Jurkat, Clone E6-1 (cell line): ENCODE data around the gene IGF1R.

Experiments used
- DNase-seq: peaks from one replicate; pipeline ENCODE4 v3.0.0-alpha.2; 2011; ENCODE audit warnings: low read depth, low spot score
- H3K4me3 ChIP-seq: 2 replicates; pipeline ENCODE4 v1.5.1; 2011; ENCODE audit warnings: mild to moderate bottlenecking, low read length, control low read depth, moderate library complexity

IGF1R gene

DNA sequence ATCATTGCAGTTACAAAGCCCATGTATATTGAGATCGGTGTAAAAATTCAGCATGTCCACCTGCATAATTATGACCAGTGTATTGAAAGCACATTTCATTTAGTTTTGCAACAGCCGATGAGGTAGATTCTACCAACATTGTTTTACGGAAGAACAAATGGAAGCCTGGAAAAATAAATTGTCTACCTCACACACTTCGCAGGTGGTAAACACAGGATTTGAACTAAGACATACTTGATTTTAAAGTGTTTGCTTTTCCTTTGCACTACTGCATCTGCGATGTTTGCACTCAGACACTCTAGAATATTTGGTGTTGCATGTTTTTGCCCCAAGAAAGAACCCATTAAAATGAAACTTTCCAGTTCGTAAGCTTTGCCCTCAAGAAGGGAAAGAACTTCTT, 210.8 kb downstream of the IGF1R start:
- H3K4me3 ChIP-seq, result no peak overlapping the region

GRCh38 chr15:98860281-98861041, 212.1 kb downstream of the IGF1R start:
- peak; percentile 37 for DNase-seq
- H3K4me3 ChIP-seq, result no peak overlapping the region

More for the DNA sequence above, 210.8 kb downstream of the IGF1R start:
- DNase-seq, result no peak

DNA sequence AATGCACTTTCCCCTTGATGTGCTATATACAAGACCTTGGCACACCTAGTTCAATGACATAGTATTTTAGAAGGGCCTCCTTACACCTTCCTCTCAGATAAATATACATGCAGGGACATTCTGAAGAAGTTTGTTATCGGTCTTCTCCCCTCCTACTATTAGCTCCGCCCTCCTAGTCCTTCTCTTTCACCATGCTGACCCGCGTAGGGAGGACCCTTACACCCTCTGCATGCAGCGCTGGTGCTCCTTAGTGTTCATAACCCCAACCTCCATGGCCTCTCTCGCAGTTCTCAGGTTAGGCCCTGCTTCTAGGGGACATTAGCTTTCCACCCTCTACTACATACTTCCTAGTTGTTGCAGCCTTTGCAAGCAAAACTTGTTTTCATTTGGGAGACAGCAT, 212.8 kb downstream of the IGF1R start:
- H3K4me3 ChIP-seq, result no peak overlapping the region

GRCh38 chr15:98863983-98864382, 215.6 kb downstream of the IGF1R start:
- no peak overlapping the region for H3K4me3 ChIP-seq
- DNase-seq, result no peak

More for the DNA sequence above, 212.8 kb downstream of the IGF1R start:
- DNase-seq, result no peak

GRCh38 chr15:98865397-98866339, 217.3 kb downstream of the IGF1R start:
- H3K4me3 ChIP-seq, result peak overlapping the region; percentile 72
- DNase-seq, result peak; percentile 71

DNA sequence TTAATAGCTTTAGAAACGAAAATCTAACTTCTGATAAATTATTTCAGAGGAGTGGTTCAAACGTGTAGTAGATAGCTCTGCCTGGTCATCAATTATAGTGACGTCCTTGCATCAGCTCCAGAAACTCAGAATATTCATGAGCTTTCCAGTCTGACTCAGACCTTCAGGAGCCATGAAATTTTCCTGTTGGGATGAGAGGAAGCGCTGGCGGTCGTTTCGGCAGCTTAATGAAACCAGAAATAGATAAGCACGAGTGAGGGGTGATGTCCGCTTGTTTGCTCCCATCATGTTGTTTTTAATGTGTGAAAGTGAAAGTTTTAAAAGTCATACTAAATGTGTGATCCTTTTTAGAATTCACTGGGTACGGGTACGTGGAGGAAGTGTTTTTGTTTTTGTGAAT, 218.2 kb downstream of the IGF1R start:
- DNase-seq, result no peak
- H3K4me3 ChIP-seq, result peak overlapping the region; percentile 72

DNA sequence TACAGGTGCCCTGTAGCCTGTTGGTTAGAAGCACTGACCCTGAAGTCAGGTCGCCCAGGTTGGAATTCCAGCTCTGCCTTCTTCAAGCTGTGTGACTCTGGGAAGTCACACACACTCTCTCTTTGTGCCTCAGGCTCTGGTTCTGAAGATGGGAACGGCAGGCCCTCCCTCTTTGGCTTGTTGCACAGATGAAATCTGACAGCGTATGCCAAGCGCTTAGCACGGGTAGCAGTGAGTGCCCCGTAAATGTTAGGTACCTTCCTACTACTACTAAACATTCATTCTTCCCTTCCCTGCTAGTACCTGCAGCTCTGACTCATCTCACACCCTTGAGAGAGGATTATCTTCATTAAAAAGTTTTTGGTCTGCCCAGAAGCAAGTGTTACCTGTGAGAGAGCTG, 220.2 kb downstream of the IGF1R start:
- H3K4me3 ChIP-seq, result no peak overlapping the region
- DNase-seq, result no peak

- no peak for DNase-seq
- H3K4me3 ChIP-seq, result no peak overlapping the region
Measured at GRCh38 chr15:98870788-98871187, 222.4 kb downstream of the IGF1R start.

GRCh38 chr15:98872774-98873173, 224.4 kb downstream of the IGF1R start:
- H3K4me3 ChIP-seq, result no peak overlapping the region

GRCh38 chr15:98873441-98874218, 225.3 kb downstream of the IGF1R start:
- DNase-seq, result no peak
- H3K4me3 ChIP-seq, result no peak overlapping the region

More at GRCh38 chr15:98872774-98873173, 224.4 kb downstream of the IGF1R start:
- DNase-seq, result no peak

DNA sequence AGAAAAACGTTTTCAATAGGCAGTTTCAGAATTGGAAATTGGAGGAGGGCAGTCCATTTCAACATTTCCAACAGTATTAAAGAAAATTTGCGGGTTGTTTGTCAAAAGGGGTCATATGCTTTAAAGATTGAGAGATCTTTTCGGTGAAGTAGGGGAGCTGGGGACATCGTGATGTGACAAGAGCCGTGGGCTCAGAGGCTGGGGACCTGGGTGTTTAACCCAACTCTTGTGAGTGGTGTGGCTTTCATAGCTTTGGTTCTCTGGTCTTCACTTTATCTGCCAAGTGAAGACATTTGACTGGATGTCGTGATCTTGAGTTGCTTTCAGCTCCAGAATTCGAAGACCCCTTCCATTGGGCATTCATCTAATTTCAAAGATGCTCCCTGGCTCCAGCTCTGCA, 226.0 kb downstream of the IGF1R start:
- DNase-seq, result no peak
- no peak overlapping the region for H3K4me3 ChIP-seq

GRCh38 chr15:98874773-98875172, 226.4 kb downstream of the IGF1R start:
- DNase-seq, result no peak
- no peak overlapping the region for H3K4me3 ChIP-seq

DNA sequence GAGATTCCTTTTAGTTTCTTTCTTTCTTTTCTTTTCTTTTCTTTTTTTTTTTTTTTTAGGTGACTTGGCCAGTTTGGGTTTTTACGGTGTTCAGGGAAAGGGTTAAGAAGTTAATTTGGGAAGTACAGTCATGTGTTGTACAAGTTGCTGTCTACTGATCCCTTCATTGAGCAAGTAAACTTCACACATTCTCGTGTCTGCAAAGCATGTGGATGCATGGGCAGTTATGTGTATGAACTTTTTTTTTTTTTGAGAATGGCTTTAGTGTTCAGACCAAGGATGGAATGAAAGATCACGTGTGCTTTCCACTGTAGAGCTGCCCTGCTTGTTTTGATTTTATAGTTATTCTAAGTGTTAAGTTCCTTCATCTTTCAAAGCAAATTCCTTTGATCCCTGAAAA, 227.0 kb downstream of the IGF1R start:
- H3K4me3 ChIP-seq, result no peak overlapping the region
- DNase-seq, result no peak

DNA sequence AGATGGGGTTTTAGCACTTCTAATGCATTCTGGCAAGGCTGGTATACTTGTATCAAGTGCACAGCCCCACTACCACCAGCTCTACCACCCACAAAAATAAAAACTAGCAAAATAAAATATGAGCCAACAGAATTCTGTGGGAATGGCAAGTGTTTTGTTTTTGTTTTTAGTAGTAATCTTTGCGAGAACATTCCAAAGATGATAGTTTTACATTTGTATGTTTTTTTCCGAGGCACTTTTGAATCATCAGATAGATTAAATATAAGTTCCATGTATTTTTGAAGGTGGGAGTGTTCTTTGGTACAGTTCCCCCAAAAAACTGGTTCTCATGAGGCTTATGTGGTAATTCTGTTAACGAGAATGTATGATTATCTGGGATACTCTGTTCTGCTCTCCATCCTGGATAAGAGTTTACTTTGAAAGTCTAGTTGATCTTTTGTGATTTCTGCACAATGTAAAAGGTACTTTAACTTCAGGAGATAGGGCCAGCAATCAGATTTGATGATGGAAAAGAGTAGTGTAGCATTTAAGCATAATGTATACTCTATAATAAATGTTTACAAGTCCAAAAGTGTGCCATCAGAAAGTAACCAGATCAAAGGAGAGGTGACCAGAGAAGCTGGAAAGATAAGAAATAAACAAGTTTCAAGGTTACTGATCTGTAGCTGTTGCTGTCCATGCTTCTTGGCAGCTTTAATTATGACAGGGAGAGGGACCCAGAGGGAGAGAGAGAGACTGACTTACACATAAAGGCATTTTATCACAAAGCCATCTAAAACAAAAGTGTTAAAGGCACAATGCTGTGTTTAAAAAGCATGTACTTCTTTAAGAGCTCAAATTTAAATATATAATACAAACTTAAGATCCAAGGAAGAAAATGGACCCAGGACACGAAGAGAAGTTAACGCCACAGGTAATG, 228.4 kb downstream of the IGF1R start:
- DNase-seq, result no peak
- no peak overlapping the region for H3K4me3 ChIP-seq

DNA sequence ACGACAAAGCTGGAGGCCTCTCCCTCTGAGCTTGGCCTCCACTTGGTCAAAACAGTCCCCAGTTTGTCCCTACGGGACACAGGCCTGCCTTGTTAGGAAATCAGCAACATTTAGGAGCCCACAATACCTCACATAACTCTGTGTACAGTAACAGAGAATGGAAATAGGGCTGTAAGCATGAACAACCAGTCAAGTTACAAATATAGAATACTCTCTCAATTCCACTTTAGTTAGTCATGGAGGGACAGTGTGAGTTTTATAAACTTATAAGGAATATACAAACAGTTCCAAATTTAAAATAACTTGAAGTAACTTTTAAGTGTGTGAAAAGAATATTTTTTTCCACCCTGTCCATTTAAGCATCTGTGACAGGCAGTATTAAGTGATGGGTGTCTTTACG, 229.8 kb downstream of the IGF1R start:
- DNase-seq, result no peak
- H3K4me3 ChIP-seq, result no peak overlapping the region

GRCh38 chr15:98878862-98879261, 230.5 kb downstream of the IGF1R start:
- H3K4me3 ChIP-seq, result no peak overlapping the region
- no peak for DNase-seq

DNA sequence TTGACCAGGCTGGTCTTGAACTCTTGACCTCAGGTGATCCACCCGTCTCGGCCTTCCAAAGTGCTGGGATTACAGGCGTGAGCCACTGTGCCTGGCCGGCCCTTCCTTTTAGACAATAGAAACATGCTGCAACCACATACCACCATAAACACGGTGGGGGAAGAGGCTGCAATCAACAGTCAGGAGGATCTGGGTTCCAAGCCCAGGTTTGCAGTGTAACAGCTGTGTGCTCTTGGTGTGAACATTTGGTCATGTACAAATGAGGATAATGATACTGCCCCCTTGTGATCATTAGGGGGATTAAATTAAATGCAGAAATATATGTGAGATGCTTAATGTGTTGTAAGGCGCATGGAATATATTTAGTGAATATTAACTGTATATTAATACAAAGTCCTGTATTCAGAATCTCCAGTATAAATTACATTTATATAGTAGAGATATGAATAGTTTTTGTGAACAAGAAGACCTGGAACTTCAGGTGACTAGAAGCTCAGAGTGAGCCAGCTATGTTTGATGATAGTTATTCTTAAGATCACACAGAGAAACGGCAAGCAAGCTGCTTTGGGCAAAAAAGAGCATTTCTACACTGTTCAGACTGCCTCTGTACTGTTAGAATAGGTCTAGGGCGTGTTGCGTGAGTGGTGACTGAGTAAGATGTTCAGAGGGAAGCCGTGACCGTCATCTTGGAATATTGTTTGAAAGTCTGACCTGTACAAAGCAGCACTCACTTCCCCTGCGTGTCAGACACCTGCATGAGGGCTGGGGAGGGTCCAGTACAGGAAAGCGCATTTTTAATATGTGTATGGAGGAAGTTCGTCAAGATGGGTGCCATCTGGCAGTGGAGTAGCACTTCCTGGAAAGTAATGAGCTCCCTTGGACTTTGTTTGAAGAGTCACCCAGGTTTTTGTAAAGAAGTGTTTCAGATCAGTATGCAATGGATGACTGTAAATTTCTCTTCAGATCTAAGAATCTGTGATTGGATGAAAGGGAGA, 233.5 kb downstream of the IGF1R start:
- DNase-seq, result peak; percentile 70
- no peak overlapping the region for H3K4me3 ChIP-seq
